ENCODE data around the gene PLAC1. TPM values are rescaled to one million over a fixed set of nuclear protein-coding genes. Genes with fewer than 3 reads are reported as not detected.

PLAC1 gene
- total RNA-seq, 2 donors from 2014 or later: not detected

- Histone ChIP-seq H3K4me3 (no peak overlapping the region), H3K36me3 (no peaks in the 10 kb centered on the region), H3K27ac (no peak overlapping the region), H3K4me1 (peaks cover 0 to 7% of the 10 kb centered on the region in 2 donors), H3K9me3 (no peaks in the 10 kb centered on the region), H3K27me3 (no peaks in the 10 kb centered on the region)
- DNase-seq (ENCODE audit: low spot score): no peak
- no peak for TF ChIP-seq CTCF (IDR thresholded peaks at IDR 0.05)
Measured at GRCh38 chrX:134537179-134537955, 120.9 kb downstream of the PLAC1 start.

GRCh38 chrX:134533952-134534351 lies 124.3 kb downstream of the PLAC1 start:
- TF ChIP-seq CTCF (IDR thresholded peaks at IDR 0.05): no peak
- Histone ChIP-seq H3K4me3 (no peak overlapping the region), H3K9me3 (no peaks in the 10 kb centered on the region), H3K27ac (no peak overlapping the region), H3K36me3 (no peaks in the 10 kb centered on the region), H3K4me1 (peaks cover 0 to 7% of the 10 kb centered on the region in 2 donors), H3K27me3 (no peaks in the 10 kb centered on the region)
- no peak for DNase-seq (ENCODE audit: low spot score)

GRCh38 chrX:134533352-134533751 lies 124.9 kb downstream of the PLAC1 start:
- no peaks in the 10 kb centered on the region for H3K36me3 ChIP-seq
- H3K9me3 ChIP-seq: no peaks in the 10 kb centered on the region
- H3K27ac ChIP-seq: no peak overlapping the region
- no peak for DNase-seq (ENCODE audit: low spot score)
- H3K4me3 ChIP-seq: no peak overlapping the region
- no peaks in the 10 kb centered on the region for H3K27me3 ChIP-seq
- no peak for TF ChIP-seq CTCF (IDR thresholded peaks at IDR 0.05)
- peaks cover 0 to 7% of the 10 kb centered on the region in 2 donors for H3K4me1 ChIP-seq

- H3K4me1 ChIP-seq: no peaks in the 10 kb centered on the region
- H3K27ac ChIP-seq: no peak overlapping the region
- no peak for DNase-seq (ENCODE audit: low spot score)
- no peak for TF ChIP-seq CTCF (IDR thresholded peaks at IDR 0.05)
- H3K9me3 ChIP-seq: no peaks in the 10 kb centered on the region
- H3K4me3 ChIP-seq: no peak overlapping the region
- H3K36me3 ChIP-seq: no peaks in the 10 kb centered on the region
- no peaks in the 10 kb centered on the region for H3K27me3 ChIP-seq
Measured at GRCh38 chrX:134530845-134531244, 127.4 kb downstream of the PLAC1 start.

- Histone ChIP-seq H3K27me3 (no peaks in the 10 kb centered on the region), H3K4me3 (no peak overlapping the region), H3K9me3 (no peaks in the 10 kb centered on the region), H3K27ac (no peak overlapping the region), H3K36me3 (no peaks in the 10 kb centered on the region), H3K4me1 (no peaks in the 10 kb centered on the region)
- DNase-seq (ENCODE audit: low spot score): no peak
- TF ChIP-seq CTCF (IDR thresholded peaks at IDR 0.05): no peak
Measured at GRCh38 chrX:134529481-134529880, 128.8 kb downstream of the PLAC1 start.

- Histone ChIP-seq H3K9me3 (no peaks in the 10 kb centered on the region), H3K27ac (no peak overlapping the region), H3K36me3 (no peaks in the 10 kb centered on the region), H3K27me3 (no peaks in the 10 kb centered on the region), H3K4me3 (no peak overlapping the region), H3K4me1 (no peaks in the 10 kb centered on the region)
- DNase-seq (ENCODE audit: low spot score): no peak
- no peak for TF ChIP-seq CTCF (IDR thresholded peaks at IDR 0.05)
Measured at GRCh38 chrX:134528960-134529359, 129.3 kb downstream of the PLAC1 start.

Data from right atrium auricular region (tissue), 2 donors.